Epithelial cell of proximal tubule (primary cell): ENCODE measurements around the gene FGF22. TPM values are rescaled to one million over a fixed set of nuclear protein-coding genes. Genes with fewer than 3 reads are reported as not detected.
"Not testable (repeated sequence)": the region's sequence is repeated elsewhere in the genome, so short reads cannot be mapped to it uniquely, and the experiment has no call there.

ENCODE experiments used
- DNase-seq: peaks from one replicate; pipeline ENCODE4 v3.0.0-alpha.2; 2011; ENCODE audit warnings: low read depth
- H3K4me3 ChIP-seq: 2 replicates; pipeline ENCODE4 v1.5.1; 2011; ENCODE audit warnings: low read depth, mild to moderate bottlenecking, low read length
- CTCF ChIP-seq: conservative IDR thresholded peaks from 2 replicates; pipeline ENCODE4 v1.5.1; 2012; ENCODE audit warnings: low read depth, mild to moderate bottlenecking, low read length
- total RNA-seq: library from RNA; depleted of rRNA; stranded (reverse); fragments of >200 nt; gene quantifications from 2 replicates; pipeline ENCODE4 v1.2.3, GENCODE V29; 2015

The FGF22 gene
- total RNA-seq, 1 donor from 2014 or later: not detected

DNA sequence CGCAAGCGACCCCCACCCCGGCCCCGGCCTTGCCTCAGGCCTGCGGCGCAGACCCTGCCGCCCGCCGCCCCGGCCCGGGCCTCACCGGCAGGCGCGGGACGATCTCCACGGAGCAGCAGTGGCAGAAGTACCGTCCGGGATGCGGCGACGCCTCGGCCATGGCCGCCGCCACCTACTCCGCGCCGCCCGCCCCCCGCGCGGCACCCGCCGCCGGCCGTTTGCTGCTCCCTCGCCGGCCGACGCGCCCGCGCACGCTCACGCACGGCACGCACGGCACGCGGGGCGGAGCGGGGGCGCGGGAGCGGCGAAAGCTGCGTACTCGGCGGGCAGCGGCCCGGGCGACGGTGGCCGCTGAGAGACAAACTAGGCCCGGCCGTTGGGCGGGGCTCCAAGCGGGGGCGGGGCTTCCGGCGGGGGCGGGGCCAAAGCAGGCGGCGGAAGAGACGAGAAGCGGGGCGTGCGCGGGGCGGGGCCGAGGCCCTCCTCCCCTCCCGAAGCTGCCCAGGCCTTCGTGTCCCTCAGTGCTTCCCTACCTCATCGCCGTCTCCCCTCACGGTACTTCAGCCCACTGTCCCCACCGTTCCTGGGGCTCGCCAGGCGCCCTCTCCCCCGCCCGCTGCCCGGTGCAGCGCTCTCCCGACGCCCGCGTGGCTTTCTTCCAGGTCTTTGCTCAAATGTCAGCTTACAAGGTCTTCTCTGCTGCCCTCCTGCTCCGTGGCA is 23.4 kb downstream of the FGF22 start, which contains the start of gene RNF126:
TSS of gene RNF126 (minus strand) at position 253 of the 720 bp plus-strand sequence. CDS start at position 160, 93 bp downstream.
- H3K4me3 ChIP-seq: peak within 1 kb of the TSS; percentile 93
- no peak for TF ChIP-seq CTCF
- no peak for DNase-seq

GRCh38 chr19:663682-664117 is 24.0 kb downstream of the FGF22 start:
- peak overlapping the region; percentile 93 for H3K4me3 ChIP-seq
- TF ChIP-seq CTCF: no peak
- DNase-seq: no peak

DNA sequence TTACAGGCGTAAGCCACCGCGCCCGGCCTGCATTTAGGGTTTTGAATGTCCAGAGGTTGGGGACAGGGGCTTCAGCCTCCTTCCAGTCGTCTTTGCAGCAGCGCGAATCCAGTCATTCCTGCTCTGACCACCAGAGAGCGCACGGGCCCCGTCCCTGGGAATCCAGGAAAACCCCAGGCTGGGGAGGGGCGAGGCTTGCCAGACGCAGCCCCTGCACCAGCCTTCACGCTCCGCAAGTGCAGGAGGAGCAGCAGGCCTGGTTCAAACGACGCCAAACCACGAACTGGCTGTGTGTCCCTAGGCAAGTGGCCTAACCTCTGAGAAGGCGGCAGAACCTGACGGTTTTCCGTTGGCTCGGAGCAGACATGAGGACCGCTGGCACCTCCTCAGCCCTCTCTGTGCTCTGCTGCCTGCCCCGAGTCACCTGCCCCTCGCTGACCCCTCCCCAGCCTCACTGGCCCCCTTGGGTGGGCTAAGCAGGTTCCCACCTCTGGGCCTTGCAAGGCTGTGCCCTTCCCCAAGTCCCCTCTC is 25.3 kb downstream of the FGF22 start:
- peak; percentile 88 for TF ChIP-seq CTCF
- no peak for DNase-seq
- peak overlapping the region; percentile 23 for H3K4me3 ChIP-seq

DNA sequence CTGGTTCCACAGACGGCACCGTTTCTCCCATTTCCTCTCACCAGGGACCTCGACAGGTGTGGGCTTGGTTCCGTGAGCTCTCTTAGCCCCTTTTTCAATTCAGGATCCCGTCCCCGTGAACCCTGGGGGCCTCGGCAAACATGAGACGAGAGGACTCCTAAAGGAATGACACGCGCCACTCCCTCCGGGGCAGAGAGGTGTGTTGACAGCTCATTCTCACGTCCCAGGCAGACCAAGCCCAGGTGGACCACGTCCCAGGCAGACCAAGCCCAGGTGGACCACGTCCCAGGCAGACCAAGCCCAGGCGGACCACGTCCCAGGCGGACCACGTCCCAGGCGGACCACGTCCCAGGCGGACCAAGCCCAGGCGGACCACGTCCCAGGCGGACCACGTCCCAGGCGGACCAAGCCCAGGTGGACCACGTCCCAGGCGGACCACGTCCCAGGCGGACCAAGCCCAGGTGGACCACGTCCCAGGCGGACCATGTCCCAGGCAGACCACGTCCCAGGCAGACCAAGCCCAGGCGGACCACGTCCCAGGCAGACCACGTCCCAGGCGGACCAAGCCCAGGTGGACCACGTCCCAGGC is 27.4 kb downstream of the FGF22 start:
- not testable (repeated sequence) for H3K4me3 ChIP-seq, DNase-seq

GRCh38 chr19:668675-669434 is 29.2 kb downstream of the FGF22 start:
- H3K4me3 ChIP-seq, DNase-seq: not testable (repeated sequence)

GRCh38 chr19:670609-671075 is 31.0 kb downstream of the FGF22 start:
- no peak for DNase-seq
- TF ChIP-seq CTCF: peak; percentile 8
- H3K4me3 ChIP-seq: no peak overlapping the region

DNA sequence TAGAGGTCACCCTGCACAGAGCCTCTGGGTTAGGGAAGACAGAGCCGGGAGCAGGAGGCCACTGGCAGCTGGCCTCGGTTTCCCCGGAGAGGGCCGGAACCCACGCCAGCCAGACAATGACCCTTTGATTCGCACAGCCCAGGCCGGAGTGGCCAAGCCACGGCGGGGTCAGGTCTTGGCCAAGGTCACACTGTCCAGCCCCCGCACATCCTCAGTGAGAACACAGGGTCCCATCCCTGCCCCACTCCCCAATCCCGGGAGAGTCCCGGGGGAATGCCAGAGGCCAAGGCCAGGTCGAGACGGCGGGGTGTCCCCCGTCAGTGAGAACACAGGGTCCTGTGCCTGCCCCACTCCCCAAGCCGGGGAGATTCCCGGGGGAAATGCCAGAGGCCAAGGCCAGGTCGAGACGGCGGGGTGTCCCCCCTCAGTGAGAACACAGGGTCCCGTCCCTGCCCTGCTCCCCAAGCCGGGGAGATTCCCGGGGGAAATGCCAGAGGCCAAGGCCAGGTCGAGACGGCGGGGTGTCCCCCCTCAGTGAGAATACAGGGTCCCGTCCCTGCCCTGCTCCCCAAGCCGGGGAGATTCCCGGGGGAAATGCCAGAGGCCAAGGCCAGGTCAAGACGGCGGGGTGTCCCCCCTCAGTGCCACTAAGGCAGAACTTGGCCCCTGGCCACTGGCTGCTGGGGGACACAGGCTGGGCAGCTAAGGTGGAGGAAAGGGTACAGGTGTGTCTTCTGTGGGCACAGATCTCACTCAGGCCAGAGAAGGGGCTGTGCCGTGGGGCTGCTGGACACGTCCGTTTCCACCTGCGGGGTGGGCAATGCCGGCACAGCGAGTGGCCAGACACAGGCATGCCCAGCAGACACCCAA is 34.8 kb downstream of the FGF22 start:
- no peak for TF ChIP-seq CTCF
- no peak overlapping the region for H3K4me3 ChIP-seq
- no peak for DNase-seq
